SK-N-SH treated with all-trans-retinoic acid at 6 μM for 48 hours (cell line): ENCODE data around the gene ZSWIM6.

Experiments used
- ATAC-seq: fragments of 200-7000 bp; cut with Tn5 transposase; 3 replicates; pipeline ENCODE4 v1.9.1; 2020; ENCODE audit warnings: mild to moderate bottlenecking, moderate library complexity
- ARNTL ChIP-seq: fragments of 450-650 bp; formaldehyde crosslinking; IDR thresholded peaks from 2 replicates; pipeline ENCODE4 v1.5.0; 2020; ENCODE audit warnings: low read depth, mild to moderate bottlenecking, moderate library complexity, borderline replicate concordance
- BACH2 ChIP-seq: fragments of 250-450 bp; sonication (Bioruptor Pico); IDR thresholded peaks from 2 replicates; pipeline ENCODE4 v1.9.0; 2021; ENCODE audit warnings: mild to moderate bottlenecking, borderline replicate concordance
- CREB5 ChIP-seq: fragments of 250-450 bp; sonication (Bioruptor Pico); IDR thresholded peaks from 2 replicates; pipeline ENCODE4 v1.5.1; 2020; ENCODE audit warnings: low read depth, mild to moderate bottlenecking, moderate library complexity
- CSDC2 ChIP-seq: fragments of 250-450 bp; sonication (Bioruptor Pico); IDR thresholded peaks from 2 replicates; pipeline ENCODE4 v1.5.0; 2020; ENCODE audit warnings: mild to moderate bottlenecking, moderate library complexity
- CSRNP3 ChIP-seq: fragments of 250-450 bp; sonication (Bioruptor Pico); IDR thresholded peaks from 2 replicates; pipeline ENCODE4 v1.5.1; 2021; ENCODE audit warnings: mild to moderate bottlenecking, moderate library complexity
- ESRRG ChIP-seq: fragments of 250-450 bp; sonication (Bioruptor Pico); IDR thresholded peaks from 2 replicates; pipeline ENCODE4 v1.6.1; 2021; ENCODE audit warnings: mild to moderate bottlenecking
- GLIS3 ChIP-seq: fragments of 250-450 bp; sonication (Bioruptor Pico); IDR thresholded peaks from 2 replicates; pipeline ENCODE4 v1.5.0; 2020; ENCODE audit warnings: mild to moderate bottlenecking, moderate library complexity
- ISL1 ChIP-seq: fragments of 250-450 bp; sonication (Bioruptor Pico); IDR thresholded peaks from 2 replicates; pipeline ENCODE4 v2.1.2; 2022; ENCODE audit warnings: mild to moderate bottlenecking, moderate library complexity
- OSR1 ChIP-seq: fragments of 250-450 bp; sonication (Bioruptor Pico); IDR thresholded peaks from 2 replicates; pipeline ENCODE4 v1.8.0; 2022; ENCODE audit warnings: moderate library complexity, mild to moderate bottlenecking, inconsistent platforms
- PATZ1 ChIP-seq: fragments of 250-450 bp; sonication (Bioruptor Pico); IDR thresholded peaks from 2 replicates; pipeline ENCODE4 v1.8.0; 2020; ENCODE audit warnings: mild to moderate bottlenecking, moderate library complexity, borderline replicate concordance
- POU6F1 ChIP-seq: fragments of 250-450 bp; sonication (Bioruptor Pico); IDR thresholded peaks from 2 replicates; pipeline ENCODE4 v1.8.0; 2021; ENCODE audit warnings: low read depth, mild to moderate bottlenecking, moderate library complexity, borderline replicate concordance
- PPARA ChIP-seq: fragments of 250-450 bp; sonication (Bioruptor Pico); IDR thresholded peaks from 2 replicates; pipeline ENCODE4 v1.5.0; 2020; ENCODE audit warnings: mild to moderate bottlenecking, borderline replicate concordance
- RARB ChIP-seq: fragments of 250-450 bp; sonication (Bioruptor Pico); IDR thresholded peaks from 2 replicates; pipeline ENCODE4 v1.8.0; 2021; ENCODE audit warnings: mild to moderate bottlenecking, moderate library complexity
- SNAI2 ChIP-seq: fragments of 250-450 bp; sonication (Bioruptor Pico); IDR thresholded peaks from 2 replicates; pipeline ENCODE4 v1.5.0; 2020; ENCODE audit warnings: mild to moderate bottlenecking, moderate library complexity
- TCF4 ChIP-seq: fragments of 250-450 bp; sonication (Bioruptor Pico); IDR thresholded peaks from 2 replicates; pipeline ENCODE4 v1.8.0; 2021; ENCODE audit warnings: mild to moderate bottlenecking, moderate library complexity, borderline replicate concordance
- TOX ChIP-seq: fragments of 250-450 bp; sonication (Bioruptor Pico); IDR thresholded peaks from 2 replicates; pipeline ENCODE4 v1.8.0; 2021; ENCODE audit warnings: mild to moderate bottlenecking, moderate library complexity, borderline replicate concordance
- TSHZ2 ChIP-seq: fragments of 250-450 bp; sonication (Bioruptor Pico); IDR thresholded peaks from 2 replicates; pipeline ENCODE4 v1.5.0; 2020; ENCODE audit warnings: mild to moderate bottlenecking, moderate library complexity
- ZC3H10 ChIP-seq: fragments of 250-450 bp; sonication (Bioruptor Pico); IDR thresholded peaks from 2 replicates; pipeline ENCODE4 v1.5.1; 2021; ENCODE audit warnings: mild to moderate bottlenecking, moderate library complexity
- ZFP3 ChIP-seq: fragments of 250-450 bp; sonication (Bioruptor Pico); IDR thresholded peaks from 2 replicates; pipeline ENCODE4 v1.5.0; 2020; ENCODE audit warnings: mild to moderate bottlenecking, moderate library complexity
- ZFP30 ChIP-seq: fragments of 450-650 bp; formaldehyde crosslinking; IDR thresholded peaks from 2 replicates; pipeline ENCODE4 v1.5.0; 2022; ENCODE audit warnings: mild to moderate bottlenecking, moderate library complexity
- ZNF565 ChIP-seq: fragments of 450-650 bp; formaldehyde crosslinking; conservative IDR thresholded peaks from 2 replicates; pipeline ENCODE4 v1.5.0; 2020; ENCODE audit warnings: low read depth, mild to moderate bottlenecking, moderate library complexity
- ZNF70 ChIP-seq: fragments of 450-650 bp; formaldehyde crosslinking; IDR thresholded peaks from 2 replicates; pipeline ENCODE4 v1.5.0; 2020; ENCODE audit warnings: mild to moderate bottlenecking, moderate library complexity
- ZNF8 ChIP-seq: fragments of 450-650 bp; formaldehyde crosslinking; IDR thresholded peaks from 2 replicates; pipeline ENCODE4 v1.5.0; 2020; ENCODE audit warnings: mild to moderate bottlenecking, moderate library complexity

Gene ZSWIM6

GRCh38 chr5:61450493-61451279 lies 118.6 kb downstream of the ZSWIM6 start:
- TF ChIP-seq ZNF70 (CRISPR knock-in tag) (no peak), ZNF565 (CRISPR knock-in tag) (no peak), CREB5 (CRISPR knock-in tag) (0 out of 2 replicates have a peak, but pooled peaks have one; percentile 19), ESRRG (no peak; the same call in 1 of the 2 replicates), TOX (peak; percentile 87), ZC3H10 (CRISPR knock-in tag) (peak; percentile 86; the same call in 1 of the 2 replicates), ZNF8 (CRISPR knock-in tag) (no peak), ZFP30 (CRISPR knock-in tag) (no peak), SNAI2 (CRISPR knock-in tag) (0 out of 2 replicates have a peak, but pooled peaks have one; percentile 44), PATZ1 (CRISPR knock-in tag) (no peak; the same call in 1 of the 2 replicates), POU6F1 (peak; percentile 66; the same call in 1 of the 2 replicates), GLIS3 (CRISPR knock-in tag) (no peak), CSDC2 (CRISPR knock-in tag) (no peak), ZFP3 (CRISPR knock-in tag) (no peak), TSHZ2 (CRISPR knock-in tag) (no peak), ARNTL (no peak), BACH2 (CRISPR knock-in tag) (no peak), ISL1 (CRISPR knock-in tag) (peak; percentile 95), TCF4 (peak; percentile 78; the same call in 1 of the 2 replicates), OSR1 (CRISPR knock-in tag) (no peak), PPARA (no peak), RARB (peak; percentile 87; the same call in 1 of the 2 replicates), CSRNP3 (CRISPR knock-in tag) (0 out of 2 replicates have a peak, but pooled peaks have one; percentile 45)
- ATAC-seq = peak; percentile 90

- ATAC-seq = no peak
- TF ChIP-seq ZC3H10 (CRISPR knock-in tag) (no peak), ISL1 (CRISPR knock-in tag) (no peak), ZNF8 (CRISPR knock-in tag) (no peak), CREB5 (CRISPR knock-in tag) (no peak), ARNTL (no peak), CSRNP3 (CRISPR knock-in tag) (no peak), ZNF565 (CRISPR knock-in tag) (no peak), BACH2 (CRISPR knock-in tag) (no peak), ZNF70 (CRISPR knock-in tag) (no peak), ESRRG (no peak)
Observed at GRCh38 chr5:61455179-61456006, 123.3 kb downstream of the ZSWIM6 start.
